GM18505 (cell line): ENCODE results near the gene DPP10.

ENCODE experiments used
- ATAC-seq: cut with Tn5 transposase; IDR thresholded peaks from one replicate; pipeline ENCODE4 v1.9.1; 2021; ENCODE audit not compliant: unreplicated experiment
- POLR2A ChIP-seq: IDR thresholded peaks from 4 replicates; pipeline ENCODE4 v1.6.1; 2011; ENCODE audit warnings: borderline replicate concordance; ENCODE audit not compliant: insufficient read depth, insufficient read length; ENCODE audit errors: extremely low read depth

Gene DPP10

DNA sequence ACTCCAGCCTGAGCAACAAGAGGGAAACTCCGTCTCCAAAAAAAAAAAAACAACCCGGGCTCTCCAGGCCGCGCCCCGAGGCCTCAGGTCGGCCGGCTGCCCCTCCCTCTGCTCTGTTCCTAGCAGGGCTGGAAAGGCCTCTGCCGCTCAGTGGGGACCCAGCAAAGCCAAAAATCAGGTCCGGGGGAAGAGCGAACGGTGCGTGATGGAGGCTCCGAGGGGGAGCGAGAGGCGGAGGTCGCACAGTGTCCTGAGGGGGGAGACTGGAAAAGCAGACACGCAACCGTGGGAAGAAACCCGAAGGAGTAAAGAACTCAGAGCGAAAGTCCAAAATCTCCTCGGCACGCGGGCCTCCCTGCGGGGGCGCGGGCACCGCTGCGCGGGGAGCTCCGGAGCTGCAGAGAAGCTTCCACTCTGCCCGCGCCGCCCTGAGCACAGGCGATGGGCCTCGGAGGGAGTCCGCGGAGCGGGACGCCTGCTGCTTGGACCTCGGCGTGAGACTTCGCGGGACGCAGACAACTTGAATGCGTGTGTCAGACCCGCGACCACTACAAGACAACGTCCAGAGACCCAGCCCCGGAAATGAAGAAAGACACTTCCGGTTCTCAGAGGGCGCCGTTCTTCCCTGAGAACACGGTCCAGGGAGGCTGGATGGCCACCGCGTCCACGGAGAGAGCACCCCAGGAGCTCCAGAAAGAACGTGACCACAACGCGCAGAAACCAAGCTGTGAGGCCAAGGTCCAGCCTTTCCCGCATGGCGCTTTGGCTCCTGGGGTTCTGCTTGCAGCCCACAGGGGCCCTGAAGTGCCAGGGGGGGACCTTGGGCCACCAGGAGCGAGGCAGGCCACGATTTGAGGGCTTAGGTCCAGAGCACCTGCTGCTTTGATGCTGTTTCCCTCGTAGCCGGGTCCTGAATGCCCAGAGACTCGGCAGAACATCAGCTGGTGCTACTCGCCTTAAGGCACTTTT, 219.8 kb downstream of the DPP10 start:
- ATAC-seq, result no peak

DNA sequence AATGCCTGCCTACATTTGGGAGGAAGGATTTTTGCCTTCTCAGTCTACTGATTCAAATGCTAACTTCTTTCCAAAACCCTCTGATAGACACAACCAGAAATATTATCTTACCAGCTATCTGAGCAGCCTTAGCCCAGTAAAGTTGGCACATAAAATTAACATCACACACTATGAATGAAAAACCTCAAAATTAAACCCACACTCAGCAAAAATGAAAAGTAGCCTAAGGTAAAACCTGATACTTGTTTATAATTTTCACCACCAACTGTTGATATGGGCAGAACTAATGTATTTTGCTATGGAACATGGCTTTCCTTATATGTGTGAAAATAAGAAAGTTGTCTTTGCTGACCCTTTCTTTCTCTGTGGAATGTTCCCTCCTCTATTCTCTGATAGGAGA, 226.0 kb downstream of the DPP10 start:
- ATAC-seq, result no peak
- no peak for TF ChIP-seq POLR2A

More for the DNA sequence above, 219.8 kb downstream of the DPP10 start:
- TF ChIP-seq POLR2A, result no peak

DNA sequence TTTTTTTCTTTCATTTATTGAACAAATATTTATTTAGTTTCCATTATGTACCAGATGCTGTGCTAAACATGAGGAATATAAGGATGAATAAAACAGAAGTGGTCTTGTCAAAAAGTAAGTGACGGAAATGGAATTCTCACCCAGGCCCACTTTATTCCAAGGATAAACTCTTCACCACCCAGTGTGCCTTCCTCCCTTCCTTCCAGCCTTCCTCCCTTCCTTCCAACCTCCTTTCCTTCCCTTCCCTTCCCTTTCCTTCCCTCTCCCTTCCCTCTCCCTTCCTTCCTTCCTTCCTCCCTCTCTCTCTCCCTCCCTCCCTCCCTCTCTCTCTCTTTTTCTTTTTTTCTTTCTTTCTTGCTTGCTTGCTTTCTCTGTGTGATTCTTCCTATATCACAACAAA, 240.8 kb downstream of the DPP10 start:
- no peak for ATAC-seq
- TF ChIP-seq POLR2A, result no peak

DNA sequence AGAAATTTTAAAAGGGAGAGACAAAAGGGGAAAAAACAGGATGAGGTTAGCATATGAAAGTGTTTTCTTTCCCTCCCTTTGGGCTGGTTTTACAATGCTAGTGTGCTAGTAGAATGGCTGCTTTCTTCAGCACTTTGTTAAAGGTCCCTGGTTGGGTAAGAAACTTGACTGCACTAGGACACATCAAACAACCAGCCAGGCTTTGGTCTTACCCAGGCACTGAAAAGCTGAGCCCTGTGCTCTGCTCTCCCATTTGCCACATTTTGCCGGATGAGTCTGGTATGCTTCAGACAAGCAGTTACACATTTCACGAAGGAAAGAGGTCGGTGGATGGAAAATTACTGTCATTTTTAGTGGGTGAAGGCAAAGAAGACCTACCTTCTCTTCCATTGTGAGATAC, 242.0 kb downstream of the DPP10 start:
- ATAC-seq, result no peak
- TF ChIP-seq POLR2A, result no peak

DNA sequence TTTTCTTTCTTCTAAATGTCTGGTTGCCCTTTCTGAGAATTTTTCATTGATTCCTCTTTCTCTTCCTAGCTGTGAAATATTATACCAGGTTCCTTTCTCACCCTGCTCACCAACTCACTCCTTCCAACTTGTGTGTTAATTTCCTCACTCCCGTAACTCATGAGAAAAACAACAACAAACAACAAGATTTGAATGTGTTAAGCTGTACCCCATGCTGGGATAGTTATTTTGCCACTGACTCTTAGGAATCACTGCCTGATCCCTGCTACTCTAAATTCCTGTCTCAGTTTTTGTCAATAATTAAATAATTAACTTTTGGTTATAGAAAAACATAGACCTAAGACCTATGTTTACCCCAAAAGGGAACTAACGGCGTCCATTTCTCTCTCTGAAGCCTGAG, 242.7 kb downstream of the DPP10 start:
- no peak for TF ChIP-seq POLR2A
- no peak for ATAC-seq

DNA sequence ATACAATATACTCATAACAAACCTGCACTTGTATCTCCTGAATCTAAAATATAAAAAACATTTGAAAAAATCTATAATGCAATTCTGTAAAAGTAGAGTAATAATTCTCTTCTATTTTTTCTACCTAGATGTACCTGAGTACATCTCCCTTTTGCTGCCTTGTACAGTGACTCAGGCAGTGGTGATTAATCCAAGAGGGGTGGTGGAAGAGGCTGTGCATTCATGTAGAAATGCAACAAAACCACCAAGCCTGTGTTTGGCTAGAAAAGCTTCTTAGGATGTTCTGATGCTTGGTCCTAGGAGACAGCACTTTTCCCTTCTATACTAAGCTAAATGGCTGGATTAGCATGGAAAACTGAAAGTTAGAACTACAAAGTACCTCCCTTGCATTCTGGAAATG, 245.8 kb downstream of the DPP10 start:
- TF ChIP-seq POLR2A, result no peak
- ATAC-seq, result no peak

DNA sequence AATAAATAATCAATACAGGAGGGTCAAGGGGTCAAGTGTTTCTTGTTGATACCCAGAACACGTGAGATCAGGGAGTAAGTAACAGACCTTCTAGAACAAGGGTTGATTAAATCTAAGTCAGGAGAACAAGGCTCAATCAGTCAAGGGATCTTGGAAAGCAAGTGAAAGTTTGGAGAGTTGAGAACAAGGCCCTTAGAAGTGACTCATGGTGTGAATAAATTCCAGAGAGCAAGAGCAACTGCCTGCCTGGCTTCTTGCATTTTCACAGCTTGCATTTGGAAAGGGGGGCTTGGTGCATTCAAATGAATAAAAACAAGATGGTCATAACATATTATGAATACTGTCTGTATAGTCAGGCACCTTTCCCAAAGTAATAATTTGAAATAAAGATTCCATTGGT, 256.1 kb downstream of the DPP10 start:
- no peak for TF ChIP-seq POLR2A
- ATAC-seq, result no peak

DNA sequence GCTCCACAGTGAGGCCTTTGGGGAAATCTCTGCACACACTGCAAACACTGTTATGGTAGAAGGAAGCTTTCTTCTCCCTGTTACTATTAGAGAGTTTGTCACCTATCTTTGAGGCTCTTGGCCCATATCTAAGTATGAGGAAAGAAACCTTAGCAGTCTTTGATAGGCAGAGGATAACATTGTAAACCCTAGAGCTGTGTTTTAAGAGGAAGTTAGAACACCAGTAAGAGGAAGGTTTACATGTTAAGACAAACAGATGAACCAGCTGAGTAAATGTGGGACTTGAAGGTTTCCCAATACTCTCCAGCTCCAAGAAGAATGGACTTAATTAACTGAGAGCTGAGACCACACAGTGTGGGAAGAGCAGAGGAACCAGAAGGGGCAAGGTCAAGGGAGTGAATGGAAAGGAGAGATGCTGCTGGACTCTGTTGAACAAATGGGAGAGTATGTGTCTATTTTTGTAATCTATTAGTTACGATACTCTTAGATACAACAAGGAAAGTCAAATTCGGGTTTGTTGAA, 257.0 kb downstream of the DPP10 start:
- no peak for ATAC-seq
- TF ChIP-seq POLR2A, result no peak

DNA sequence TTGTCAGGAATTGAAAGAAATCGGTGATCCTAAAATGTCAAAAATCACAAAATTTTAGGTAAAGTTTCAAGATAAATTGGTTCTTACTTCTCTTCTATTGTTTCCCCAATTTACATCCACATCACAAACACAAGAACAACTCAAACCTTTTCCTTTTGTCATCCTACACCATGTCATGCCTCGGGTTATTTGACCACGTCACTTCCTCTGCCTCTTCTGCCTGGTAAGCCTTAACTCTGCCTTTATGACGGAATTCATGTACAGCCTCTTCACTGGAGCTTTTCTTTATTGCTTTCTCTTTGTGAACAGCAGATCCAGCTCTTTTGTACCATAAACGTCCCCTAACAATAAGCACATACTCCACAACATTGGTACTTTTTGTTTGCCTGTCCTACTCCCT, 258.0 kb downstream of the DPP10 start:
- no peak for TF ChIP-seq POLR2A
- no peak for ATAC-seq

DNA sequence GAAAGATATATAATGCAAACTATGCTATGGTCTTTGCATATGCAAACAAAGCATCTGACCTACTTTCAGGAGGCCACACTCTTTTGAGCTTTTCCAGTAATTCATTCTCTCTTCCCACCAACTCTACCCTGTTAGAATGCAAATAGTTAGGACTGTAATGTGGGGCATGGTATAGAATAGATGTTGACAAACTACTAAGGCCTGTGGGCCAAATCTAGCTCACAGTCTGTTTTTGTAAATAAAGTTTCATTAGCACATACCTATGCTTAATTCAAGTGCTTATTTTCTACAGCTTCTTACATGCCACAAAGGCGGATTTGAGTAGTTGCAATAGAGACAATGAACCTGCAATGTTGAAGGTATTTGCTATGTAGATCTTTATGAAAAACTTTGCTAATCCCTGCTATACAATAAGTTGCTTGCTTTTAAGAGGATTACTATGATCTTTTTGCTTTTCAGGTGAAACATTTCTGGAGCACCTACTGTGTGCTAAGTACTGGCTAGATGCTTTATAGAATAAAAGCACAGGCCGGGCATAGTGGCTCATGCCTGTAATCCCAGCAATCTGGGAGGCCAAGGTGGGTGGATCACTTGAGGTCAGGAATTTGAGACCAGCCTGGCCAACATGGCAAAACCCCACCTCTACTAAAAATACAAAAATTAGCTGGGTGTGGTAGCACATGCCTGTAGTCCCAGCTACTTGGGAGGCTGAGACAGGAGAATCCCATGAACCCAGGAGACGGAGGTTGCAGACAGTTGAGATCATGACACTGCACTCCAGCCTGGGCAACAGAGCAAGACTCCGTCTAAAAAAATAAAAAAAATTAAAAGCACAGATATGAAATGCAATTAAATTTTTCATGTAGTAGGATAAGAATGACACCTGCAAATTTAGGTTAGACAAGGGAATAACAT, 267.8 kb downstream of the DPP10 start:
- no peak for TF ChIP-seq POLR2A
- ATAC-seq, result no peak

DNA sequence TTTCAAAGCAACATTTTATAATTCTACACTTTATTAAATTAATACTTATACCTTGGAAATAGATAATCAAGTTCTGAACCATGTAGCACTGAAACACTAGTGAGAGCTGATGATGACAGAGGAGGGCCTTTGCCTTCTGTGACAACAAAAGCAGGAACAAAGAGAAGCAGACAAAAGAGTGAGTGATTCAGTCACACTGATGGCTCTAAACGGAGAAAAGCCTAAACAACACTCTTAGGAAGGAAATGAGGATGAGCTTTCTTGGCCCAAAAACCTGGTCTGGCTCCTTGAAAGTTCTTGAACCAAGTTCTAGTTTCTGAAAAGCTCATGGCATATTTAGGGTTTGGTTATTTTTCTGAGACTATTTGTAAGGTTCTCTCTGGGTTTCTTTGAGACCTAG, 271.9 kb downstream of the DPP10 start:
- no peak for ATAC-seq
- no peak for TF ChIP-seq POLR2A

DNA sequence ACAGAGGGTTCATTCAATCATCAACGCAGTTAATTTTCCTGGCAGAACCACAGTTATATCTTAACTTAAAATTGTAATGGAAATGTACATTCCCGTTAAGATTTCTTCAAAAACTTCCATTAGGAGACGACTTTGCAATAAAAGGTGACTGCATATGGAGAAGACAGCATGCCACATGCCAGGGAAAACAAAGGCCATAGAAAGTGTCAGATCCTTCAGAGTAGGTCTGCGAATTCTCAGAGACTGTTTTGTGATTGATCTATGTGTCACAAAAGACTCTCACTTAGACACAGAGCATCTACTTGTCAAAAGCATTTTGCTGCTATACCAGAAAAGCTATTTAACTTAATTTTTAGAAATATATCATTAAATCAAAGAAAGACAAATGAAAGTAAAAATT, 274.6 kb downstream of the DPP10 start:
- ATAC-seq, result no peak
- TF ChIP-seq POLR2A, result no peak

DNA sequence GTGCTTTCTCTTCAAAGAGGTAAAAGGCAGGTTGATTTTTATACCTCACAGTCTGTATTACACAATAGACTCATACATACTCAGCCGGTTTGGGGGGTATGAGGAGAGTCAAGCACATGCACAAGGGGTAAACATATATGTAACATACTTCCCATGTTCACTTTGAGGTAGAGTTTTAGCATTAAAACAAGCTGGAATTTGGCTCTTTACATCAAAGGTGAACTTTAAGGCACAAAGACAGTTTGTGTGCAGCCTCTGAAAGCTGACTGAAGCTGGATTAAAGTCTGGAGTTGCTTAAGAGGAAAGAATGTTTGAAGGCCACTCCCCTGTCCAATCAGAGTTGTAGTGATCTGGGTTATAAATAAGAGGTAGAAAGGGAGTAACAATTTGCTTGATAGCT, 282.0 kb downstream of the DPP10 start:
- no peak for ATAC-seq
- no peak for TF ChIP-seq POLR2A
